SK-N-SH (cell line): ENCODE results near the gene NIP7.

Experiments used
- FOXM1 ChIP-seq: IDR thresholded peaks from 2 replicates; pipeline ENCODE4 v1.4.0; 2012; ENCODE audit warnings: low read depth, mild to moderate bottlenecking
- RFX5 ChIP-seq: IDR thresholded peaks from 2 replicates; pipeline ENCODE4 v1.6.1; 2012; ENCODE audit warnings: mild to moderate bottlenecking, improper control_type of control experiment, low read length
- SIN3A ChIP-seq: IDR thresholded peaks from 2 replicates; pipeline ENCODE4 v1.6.1; 2012; ENCODE audit warnings: low read depth, mild to moderate bottlenecking, low read length, moderate library complexity, borderline replicate concordance

DNA sequence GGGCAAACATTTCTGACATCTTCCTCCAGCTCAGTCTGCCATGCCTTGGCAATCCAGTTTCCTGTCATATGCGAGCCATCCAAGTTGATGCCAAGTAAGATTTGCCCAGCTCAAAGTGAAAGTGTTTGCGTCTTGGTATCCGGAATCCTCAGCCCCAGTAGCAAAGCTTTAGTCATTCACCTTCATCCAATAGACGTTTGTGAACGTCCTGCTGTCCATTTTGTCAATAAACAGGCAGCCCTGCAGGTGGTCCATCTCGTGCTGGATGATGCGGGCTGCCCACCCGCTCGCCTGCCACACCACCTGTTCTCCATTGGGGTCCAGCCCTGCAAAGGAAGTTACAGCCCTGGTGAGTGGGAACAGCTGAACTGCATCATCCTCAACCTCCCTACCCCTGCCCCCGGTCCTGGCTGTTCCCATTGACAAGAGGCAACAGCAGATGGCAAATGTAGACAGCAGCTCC lies 10.7 kb upstream of the NIP7 start:
- TF ChIP-seq RFX5 (no peak), FOXM1 (no peak), SIN3A (no peak)
